Measurements from ENCODE around the gene IGLON5. TPM values are rescaled to one million over a fixed set of nuclear protein-coding genes. Genes with fewer than 3 reads are reported as not detected.
A peak's percentile ranks its signal among the peaks of the same experiment; 100 is the strongest.

The IGLON5 gene
- total RNA-seq, 1 experiment from 2014 or later = not detected

- no peak for DNase-seq (ENCODE audit: low read depth, low spot score)
Measured at GRCh38 chr19:51331193-51331592, 19.7 kb downstream of the IGLON5 start.

GRCh38 chr19:51331716-51332115 is 20.3 kb downstream of the IGLON5 start:
- no peak for DNase-seq (ENCODE audit: low read depth, low spot score)
- in situ Hi-C loops (cut with HindIII; ENCODE audit: low pct_unique_long_range_greater_than_20kb, low sequenced_read_pairs) = no loop called here

More at GRCh38 chr19:51331193-51331592, 19.7 kb downstream of the IGLON5 start:
- in situ Hi-C loops (cut with HindIII; ENCODE audit: low pct_unique_long_range_greater_than_20kb, low sequenced_read_pairs) = no loop called here

GRCh38 chr19:51333836-51334460 is 22.5 kb downstream of the IGLON5 start:
- peak; percentile 20 for DNase-seq (ENCODE audit: low read depth, low spot score)
- in situ Hi-C loops (cut with HindIII; ENCODE audit: low pct_unique_long_range_greater_than_20kb, low sequenced_read_pairs) = no loop called here

DNA sequence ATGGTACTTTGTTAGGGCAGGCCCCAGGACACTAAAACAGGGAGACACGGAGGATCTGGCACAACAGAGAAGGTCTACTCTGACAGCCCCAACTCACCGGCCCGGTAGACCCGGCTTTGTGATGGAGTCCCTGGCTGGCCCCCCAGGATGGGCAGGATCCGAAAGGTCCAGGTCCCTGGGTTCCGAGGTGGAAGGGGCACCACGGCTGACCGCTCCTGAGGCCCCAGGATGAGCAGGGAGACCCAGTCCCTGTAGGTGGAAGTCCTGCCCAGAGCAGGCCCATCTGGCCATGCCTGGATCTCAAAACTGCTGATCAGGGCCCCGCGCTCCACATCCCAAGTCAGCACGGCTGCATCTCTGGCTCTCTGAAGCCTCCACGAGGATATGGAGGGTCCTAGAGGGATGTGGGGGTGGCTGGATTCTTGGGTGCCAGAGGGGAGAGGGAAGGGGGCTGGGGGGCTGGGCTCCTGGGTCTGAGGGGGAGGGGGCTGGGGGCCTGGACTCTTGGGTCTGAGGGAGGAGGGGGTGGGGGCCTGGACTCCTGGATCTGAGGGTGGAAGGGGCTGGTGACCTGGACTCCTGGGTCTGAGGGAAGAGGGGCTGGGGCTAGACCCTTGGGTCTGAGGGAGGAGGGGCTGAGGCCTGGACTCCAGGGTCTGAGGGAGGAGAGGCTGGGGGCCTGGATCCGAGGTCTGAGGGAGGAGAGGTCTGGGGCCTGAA is 25.9 kb downstream of the IGLON5 start:
- DNase-seq (ENCODE audit: low read depth, low spot score) = no peak
- in situ Hi-C loops (cut with HindIII; ENCODE audit: low pct_unique_long_range_greater_than_20kb, low sequenced_read_pairs) = no loop called here

DNA sequence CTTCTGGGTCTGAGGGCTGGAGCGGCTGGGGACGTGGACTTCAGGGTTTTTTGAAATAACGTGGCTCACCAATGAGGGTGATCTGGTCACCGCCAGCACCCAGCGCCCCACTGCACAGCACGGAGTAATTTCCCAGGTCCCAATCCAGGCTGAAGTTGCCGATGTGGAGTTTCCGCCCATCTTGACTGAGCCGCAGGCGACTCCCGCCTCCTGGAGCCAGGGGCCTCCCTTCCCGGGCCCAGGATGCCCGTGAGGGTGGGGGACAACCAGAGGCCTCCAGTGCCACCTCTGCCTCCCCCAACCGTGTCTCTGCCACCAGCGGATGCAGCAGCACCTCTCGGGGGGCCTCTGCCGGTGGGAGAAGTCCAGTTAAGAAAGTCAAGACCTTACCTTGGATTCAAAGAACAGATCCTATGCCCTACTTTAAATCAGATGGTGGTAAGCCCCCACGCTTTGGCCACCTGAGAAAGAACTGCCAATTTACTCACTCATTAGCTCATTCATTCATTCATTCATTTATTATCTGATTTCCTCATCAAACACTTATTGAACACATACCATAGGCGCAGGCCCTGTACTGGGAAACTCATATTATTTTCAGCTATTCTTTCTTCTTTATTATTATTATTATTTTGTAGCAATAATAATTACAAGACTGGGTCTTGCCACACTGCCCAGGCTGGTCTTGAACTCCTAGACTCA is 26.6 kb downstream of the IGLON5 start:
- in situ Hi-C loops (cut with HindIII; ENCODE audit: low pct_unique_long_range_greater_than_20kb, low sequenced_read_pairs) = no loop called here
- no peak for DNase-seq (ENCODE audit: low read depth, low spot score)

GRCh38 chr19:51338563-51339312 is 27.3 kb downstream of the IGLON5 start:
- peak; percentile 78 for DNase-seq (ENCODE audit: low read depth, low spot score)
- in situ Hi-C loops (cut with HindIII; ENCODE audit: low pct_unique_long_range_greater_than_20kb, low sequenced_read_pairs) = no loop called here

DNA sequence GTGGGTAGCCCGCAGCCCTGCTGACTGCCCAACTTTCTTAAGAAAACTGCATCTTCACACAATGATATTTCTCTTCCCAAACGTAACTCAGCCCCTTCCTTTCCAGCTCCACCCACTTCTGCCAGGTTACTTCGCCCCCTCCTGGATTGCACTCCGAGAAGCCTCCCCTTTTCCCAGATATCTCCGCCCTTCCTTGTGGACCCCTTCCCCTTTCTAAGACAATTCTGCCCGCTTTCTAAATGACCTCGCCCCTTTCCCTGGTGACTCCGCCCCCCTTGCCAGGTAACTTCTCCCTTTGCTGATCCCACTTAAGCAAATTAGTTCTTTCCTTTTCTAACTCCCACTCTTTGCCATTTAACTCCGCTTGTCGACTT is 27.9 kb downstream of the IGLON5 start:
- DNase-seq (ENCODE audit: low read depth, low spot score) = no peak
- in situ Hi-C loops (cut with HindIII; ENCODE audit: low pct_unique_long_range_greater_than_20kb, low sequenced_read_pairs) = no loop called here

- DNase-seq (ENCODE audit: low read depth, low spot score) = peak; percentile 95
- in situ Hi-C loops (cut with HindIII; ENCODE audit: low pct_unique_long_range_greater_than_20kb, low sequenced_read_pairs) = no loop called here
Measured at GRCh38 chr19:51339687-51340656, 28.5 kb downstream of the IGLON5 start.

GRCh38 chr19:51341066-51341465 is 29.6 kb downstream of the IGLON5 start:
- in situ Hi-C loops (cut with HindIII; ENCODE audit: low pct_unique_long_range_greater_than_20kb, low sequenced_read_pairs) = no loop called here

GRCh38 chr19:51341976-51342580 is 30.6 kb downstream of the IGLON5 start, which contains the start of gene VSIG10L:
TSS of gene VSIG10L (minus strand) at chr19:51342139. CDS start at chr19:51342124, 15 bp downstream.
- no peak for DNase-seq (ENCODE audit: low read depth, low spot score)

More at GRCh38 chr19:51341066-51341465, 29.6 kb downstream of the IGLON5 start:
- DNase-seq (ENCODE audit: low read depth, low spot score) = no peak

DNA sequence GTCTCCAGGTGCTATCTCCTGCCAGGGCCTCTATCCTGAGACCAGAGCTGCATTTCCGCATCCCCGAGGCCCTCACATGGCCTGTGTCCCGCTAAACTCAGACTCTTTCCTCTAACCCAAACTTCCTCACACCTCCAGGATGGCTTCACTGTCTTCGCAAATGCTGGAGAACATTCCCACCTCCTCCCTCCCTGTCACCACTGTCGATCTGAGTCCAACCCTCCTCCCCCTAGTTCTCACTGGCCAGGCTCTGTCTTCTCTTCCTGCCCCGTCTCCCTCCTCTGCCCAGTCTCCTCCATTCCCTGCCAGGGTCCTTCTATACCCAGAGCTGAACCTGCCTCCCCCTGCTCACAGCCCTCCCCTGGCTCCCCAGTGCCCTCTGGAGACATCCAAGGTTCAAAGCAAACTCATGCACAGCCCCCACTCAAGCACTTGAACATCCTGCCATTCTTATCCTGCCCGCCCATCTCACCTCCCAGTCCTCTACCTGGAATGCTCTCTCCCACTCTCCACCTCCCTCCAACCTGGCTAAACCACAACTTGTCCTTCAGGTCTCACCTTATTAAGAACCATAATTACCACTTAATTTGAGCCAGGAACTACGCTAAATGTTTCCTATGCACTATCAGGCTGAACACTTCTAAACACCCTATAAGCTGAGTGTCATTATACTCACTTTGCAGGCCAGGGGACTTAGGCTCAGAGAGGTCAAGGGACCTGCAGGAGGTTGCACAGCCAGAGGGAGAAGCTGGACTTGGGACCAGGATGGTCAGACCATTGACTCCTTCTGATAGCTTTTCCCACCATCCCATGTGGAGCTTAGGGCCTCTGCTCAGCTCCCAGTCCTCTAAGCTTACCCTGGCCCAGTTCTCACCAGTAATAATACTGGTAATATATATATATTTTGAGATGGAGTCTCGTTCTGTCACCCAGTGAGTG is 31.5 kb downstream of the IGLON5 start:
- in situ Hi-C loops (cut with HindIII; ENCODE audit: low pct_unique_long_range_greater_than_20kb, low sequenced_read_pairs) = no loop called here
- DNase-seq (ENCODE audit: low read depth, low spot score) = no peak

More at GRCh38 chr19:51341976-51342580, 30.6 kb downstream of the IGLON5 start, which contains the start of gene VSIG10L:
- in situ Hi-C loops (cut with HindIII; ENCODE audit: low pct_unique_long_range_greater_than_20kb, low sequenced_read_pairs) = no loop called here

GRCh38 chr19:51345076-51345620 is 33.7 kb downstream of the IGLON5 start:
- DNase-seq (ENCODE audit: low read depth, low spot score) = no peak
- in situ Hi-C loops (cut with HindIII; ENCODE audit: low pct_unique_long_range_greater_than_20kb, low sequenced_read_pairs) = no loop called here

- no peak for DNase-seq (ENCODE audit: low read depth, low spot score)
- in situ Hi-C loops (cut with HindIII; ENCODE audit: low pct_unique_long_range_greater_than_20kb, low sequenced_read_pairs) = no loop called here
Measured at GRCh38 chr19:51346742-51347141, 35.3 kb downstream of the IGLON5 start.

- no peak for DNase-seq (ENCODE audit: low read depth, low spot score)
- in situ Hi-C loops (cut with HindIII; ENCODE audit: low pct_unique_long_range_greater_than_20kb, low sequenced_read_pairs) = no loop called here
Measured at GRCh38 chr19:51347209-51347928, 35.9 kb downstream of the IGLON5 start.
